H1 (cell line): ENCODE data around the gene SLK. TPM values are rescaled to one million over a fixed set of nuclear protein-coding genes. Genes with fewer than 3 reads are reported as not detected.

Source experiments
- BCL11A ChIP-seq, 2 experiments: IDR thresholded peaks; one replicate each; pipeline ENCODE4 v1.6.1; 2011; ENCODE audit warnings: low read depth in 2 of 2, low read length in 2 of 2, mild to moderate bottlenecking in 2 of 2
- CBX8 ChIP-seq: fragments of 300-800, 300-1000 bp; sonication (generic); IDR thresholded peaks from 2 replicates; pipeline ENCODE4 v1.7.1; 2016; ENCODE audit warnings: low read depth, low read length, borderline replicate concordance
- E2F6 ChIP-seq: IDR thresholded peaks from 2 replicates; pipeline ENCODE4 v1.6.1; 2012; ENCODE audit warnings: inconsistent platforms
- EZH2 ChIP-seq: fragments of 200-600 bp; sonication (generic); IDR thresholded peaks from 2 replicates; pipeline ENCODE4 v1.7.1; 2012; ENCODE audit warnings: low read depth, mild to moderate bottlenecking, moderate library complexity, low read length, inconsistent platforms; ENCODE audit not compliant: severe bottlenecking
- HDAC2 ChIP-seq, 2 experiments: fragments of 300-600 bp in 1 of 2; sonication (generic) in 1 of 2; IDR thresholded peaks; 2 replicates each; pipeline ENCODE4 v1.6.1; 2011 to 2012; ENCODE audit warnings: low read depth in 2 of 2, low read length in 2 of 2, mild to moderate bottlenecking in 2 of 2, moderate library complexity in 2 of 2, borderline replicate concordance in 1 of 2, inconsistent platforms in 1 of 2
- SP4 ChIP-seq: IDR thresholded peaks from 2 replicates; pipeline ENCODE4 v1.6.1; 2012; ENCODE audit warnings: low read length, inconsistent platforms
- SUZ12 ChIP-seq: fragments of 200-600 bp; sonication (generic); IDR thresholded peaks from 2 replicates; pipeline ENCODE4 v1.6.1; 2012; ENCODE audit warnings: mild to moderate bottlenecking, inconsistent platforms, low read length, moderate library complexity, mixed read lengths
- TEAD4 ChIP-seq: IDR thresholded peaks from 2 replicates; pipeline ENCODE4 v1.6.1; 2012; ENCODE audit warnings: low read depth, low read length, inconsistent platforms, mixed read lengths
- polyA plus RNA-seq, 7 experiments: library from polyadenylated mRNA; depleted of rRNA in 3 of 7; stranded (reverse) in 5 of 7; unstranded in 2 of 7; fragments of >200 nt in 5 of 7; fragments of 200-250 nt in 2 of 7; gene quantifications; 1 replicate in 5 of 7; 2 replicates in 1 of 7; 4 replicates in 1 of 7; pipeline versions ENCODE4 v1.2.1 to v1.2.3, GENCODE V29; 2011 to 2013; ENCODE audit warnings: missing spikeins in 2 of 7, mixed read lengths in 2 of 7
- total RNA-seq: library from RNA; stranded (reverse); fragmentation: NEBNext Ultra II Directional; extraction: Animal tissue kit (Norgen Biotek cat#: 25700); gene quantifications from 2 replicates; pipeline ENCODE4 v1.2.1, GENCODE V29; 2021

SLK gene
- total and polyA plus RNA-seq, 2 of the 8 experiments (the other 6 are each of a cell fraction or from before 2014, with no cell fraction given) = 2.7 to 18.3 TPM

- TF ChIP-seq SUZ12 = no peak
- no peak for TF ChIP-seq E2F6
- no peak for TF ChIP-seq SP4
- TF ChIP-seq HDAC2 (IDR thresholded peaks at IDR 0.05; ENCODE audit: borderline replicate concordance in 1 of 2, low read depth in 2 of 2, low read length in 2 of 2) = no peak
- TF ChIP-seq CBX8 = no peak
- TF ChIP-seq BCL11A (IDR thresholded peaks at IDR 0.05; ENCODE audit: low read depth in 2 of 2, low read length in 2 of 2) = no peak
- TF ChIP-seq TEAD4 = no peak
- no peak for TF ChIP-seq EZH2
- TF ChIP-seq, all 59 proteins: peak for 0
Measured at GRCh38 chr10:103934308-103934707, 32.6 kb upstream of the SLK start (continued).
